Vagina (tissue), 2 donors: Measurements from ENCODE around the gene GPR161. TPM values are rescaled to one million over a fixed set of nuclear protein-coding genes. Genes with fewer than 3 reads are reported as not detected.
"Not testable (repeated sequence)": the region's sequence is repeated elsewhere in the genome, so short reads cannot be mapped to it uniquely, and the experiment has no call there.

Source experiments
- DNase-seq, 2 donors: peaks; one replicate each; pipeline ENCODE4 v3.0.0-alpha.2; 2017; ENCODE audit errors: extremely low spot score in 2 of 2
- H3K27ac ChIP-seq: fragments of 200-600 bp; sonication (generic); one replicate; pipeline ENCODE4 v1.5.1; 2019
- H3K27me3 ChIP-seq: fragments of 200-600 bp; sonication (generic); one replicate; pipeline ENCODE4 v1.5.1; 2019
- H3K36me3 ChIP-seq, 2 donors: fragments of 200-600 bp; sonication (generic); one replicate each; pipeline ENCODE4 v1.5.1; 2017 to 2019
- H3K4me1 ChIP-seq: fragments of 200-600 bp; sonication (generic); one replicate; pipeline ENCODE4 v1.5.1; 2019
- H3K4me3 ChIP-seq, 2 donors: fragments of 200-600 bp; sonication (generic); 1 replicate in 1 of 2; 2 replicates in 1 of 2; pipeline ENCODE4 v1.5.1; 2016 to 2019
- H3K9me3 ChIP-seq: fragments of 200-600 bp; sonication (generic); one replicate; pipeline ENCODE4 v1.5.1; 2019
- CTCF ChIP-seq, 3 experiments: fragments of 450-650 bp in 2 of 3; fragments of 200-600 bp in 1 of 3; sonication (generic) in 1 of 3; IDR thresholded peaks; one replicate each; pipeline ENCODE4 v1.5.1; 2017 to 2019; ENCODE audit warnings: antibody characterized with exemption in 3 of 3, mild to moderate bottlenecking in 2 of 3, moderate library complexity in 2 of 3
- POLR2A ChIP-seq, 2 donors: fragments of 450-650 bp; IDR thresholded peaks; one replicate each; pipeline ENCODE4 v1.6.1; 2017; ENCODE audit warnings: antibody characterized with exemption in 2 of 2, mild to moderate bottlenecking in 2 of 2, moderate library complexity in 2 of 2
- POLR2AphosphoS5 ChIP-seq, 2 donors: sonication (generic); formaldehyde crosslinking; IDR thresholded peaks; one replicate each; pipeline ENCODE4 v1.9.0; 2017; ENCODE audit warnings: antibody characterized with exemption in 2 of 2, mild to moderate bottlenecking in 2 of 2, low read depth in 1 of 2; ENCODE audit not compliant: insufficient read depth in 1 of 2
- intact Hi-C: fragments of 100-400 bp; cut with DNase I; formaldehyde crosslinking; loops from one replicate; pipeline ENCODE4 v1.15.1; 2023
- total RNA-seq: library from RNA; depleted of rRNA; stranded (reverse); fragments of >200 nt; gene quantifications from one replicate; pipeline ENCODE4 v1.2.3, GENCODE V29; 2016

Gene GPR161
- total RNA-seq, 1 donor from 2014 or later, result 15.7 TPM

DNA sequence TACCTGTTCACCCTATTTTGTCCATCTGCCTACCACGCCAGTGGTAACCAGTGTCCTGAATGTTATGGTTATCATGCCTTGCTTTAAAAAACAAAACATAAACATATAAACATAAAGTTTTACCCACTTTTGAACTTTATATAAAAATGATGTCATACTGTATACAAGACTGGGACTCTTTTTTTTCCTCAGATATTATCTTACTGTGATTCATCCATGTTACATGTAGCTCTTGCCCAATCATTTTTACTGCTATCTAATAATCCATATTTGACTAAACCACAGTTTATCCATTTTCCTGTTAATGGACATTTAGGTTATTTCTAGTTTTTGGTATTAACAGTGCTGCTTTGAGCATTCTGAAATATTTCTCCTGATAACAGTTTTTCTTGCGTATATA, 78.8 kb downstream of the GPR161 start:
- H3K4me1 ChIP-seq, result no peaks in the 10 kb centered on the region
- H3K27ac ChIP-seq, result no peak overlapping the region
- TF ChIP-seq CTCF (IDR thresholded peaks at IDR 0.05), result no peak
- no peak for TF ChIP-seq POLR2AphosphoS5 (IDR thresholded peaks at IDR 0.05; ENCODE audit: insufficient read depth in 1 of 2, low read depth in 1 of 2)
- TF ChIP-seq POLR2A (IDR thresholded peaks at IDR 0.05), result no peak
- H3K9me3 ChIP-seq, result no peaks in the 10 kb centered on the region
- no peak overlapping the region for H3K4me3 ChIP-seq
- H3K27me3 ChIP-seq, result no peaks in the 10 kb centered on the region
- DNase-seq, result no peak
- H3K36me3 ChIP-seq, result no peaks in the 10 kb centered on the region
- intact Hi-C loops, result no loop called here

DNA sequence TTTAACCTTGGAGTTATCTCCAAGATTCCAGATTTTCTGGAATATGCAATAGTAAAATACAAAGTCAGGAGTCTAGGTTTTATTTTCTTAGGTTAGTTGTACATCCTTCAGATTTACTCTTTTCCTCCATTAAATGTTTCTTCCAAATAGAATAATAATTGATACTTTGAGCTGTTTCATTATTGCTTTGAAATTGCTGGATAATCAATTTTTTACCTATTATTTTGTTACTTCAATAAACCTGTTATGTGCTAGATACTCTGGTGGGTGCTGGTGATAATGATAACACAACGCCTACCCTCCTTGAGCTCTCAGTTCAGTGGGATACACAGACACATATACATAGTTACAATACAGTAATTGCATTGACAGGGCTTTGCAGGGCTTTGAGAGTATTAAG, 79.4 kb downstream of the GPR161 start:
- no peak overlapping the region for H3K27ac ChIP-seq
- intact Hi-C loops, result no loop called here
- no peaks in the 10 kb centered on the region for H3K36me3 ChIP-seq
- H3K9me3 ChIP-seq, result no peaks in the 10 kb centered on the region
- DNase-seq, result no peak
- no peak for TF ChIP-seq POLR2A (IDR thresholded peaks at IDR 0.05)
- no peak for TF ChIP-seq POLR2AphosphoS5 (IDR thresholded peaks at IDR 0.05; ENCODE audit: insufficient read depth in 1 of 2, low read depth in 1 of 2)
- no peak for TF ChIP-seq CTCF (IDR thresholded peaks at IDR 0.05)
- no peaks in the 10 kb centered on the region for H3K27me3 ChIP-seq
- H3K4me3 ChIP-seq, result no peak overlapping the region
- H3K4me1 ChIP-seq, result no peaks in the 10 kb centered on the region

- DNase-seq, H3K4me3 ChIP-seq, H3K27ac ChIP-seq, H3K9me3 ChIP-seq, H3K4me1 ChIP-seq, H3K27me3 ChIP-seq, intact Hi-C loops, H3K36me3 ChIP-seq: not testable (repeated sequence)
Measured at GRCh38 chr1:168056152-168056551, 80.6 kb downstream of the GPR161 start.

- TF ChIP-seq CTCF (IDR thresholded peaks at IDR 0.05), result no peak
- TF ChIP-seq POLR2A (IDR thresholded peaks at IDR 0.05), result no peak
- TF ChIP-seq POLR2AphosphoS5 (IDR thresholded peaks at IDR 0.05; ENCODE audit: insufficient read depth in 1 of 2, low read depth in 1 of 2), result no peak
- Histone ChIP-seq H3K27ac (no peak overlapping the region), H3K36me3 (no peaks in the 10 kb centered on the region), H3K4me1 (peaks cover 4% of the 10 kb centered on the region), H3K9me3 (no peaks in the 10 kb centered on the region), H3K27me3 (no peaks in the 10 kb centered on the region), H3K4me3 (no peak overlapping the region)
- no peak for DNase-seq
- intact Hi-C loops, result no loop called here
Measured at GRCh38 chr1:168054117-168054516, 82.6 kb downstream of the GPR161 start.

GRCh38 chr1:168053681-168054080, 83.0 kb downstream of the GPR161 start:
- Histone ChIP-seq H3K9me3 (no peaks in the 10 kb centered on the region), H3K27ac (no peak overlapping the region), H3K36me3 (no peaks in the 10 kb centered on the region), H3K27me3 (no peaks in the 10 kb centered on the region), H3K4me1 (peaks cover 4% of the 10 kb centered on the region), H3K4me3 (no peak overlapping the region)
- no peak for DNase-seq
- intact Hi-C loops, result no loop called here
- TF ChIP-seq POLR2A (IDR thresholded peaks at IDR 0.05), result no peak
- TF ChIP-seq CTCF (IDR thresholded peaks at IDR 0.05), result no peak
- no peak for TF ChIP-seq POLR2AphosphoS5 (IDR thresholded peaks at IDR 0.05; ENCODE audit: insufficient read depth in 1 of 2, low read depth in 1 of 2)

GRCh38 chr1:168050880-168051279, 85.8 kb downstream of the GPR161 start:
- TF ChIP-seq POLR2A (IDR thresholded peaks at IDR 0.05) (no peak), POLR2AphosphoS5 (IDR thresholded peaks at IDR 0.05; ENCODE audit: insufficient read depth in 1 of 2, low read depth in 1 of 2) (no peak), CTCF (IDR thresholded peaks at IDR 0.05) (no peak)
- no peak overlapping the region for H3K4me3 ChIP-seq
- intact Hi-C loops, result no loop called here
- H3K27ac ChIP-seq, result no peak overlapping the region
- peaks cover 4% of the 10 kb centered on the region for H3K4me1 ChIP-seq
- H3K9me3 ChIP-seq, result no peaks in the 10 kb centered on the region
- H3K36me3 ChIP-seq, result no peaks in the 10 kb centered on the region
- no peak for DNase-seq
- no peaks in the 10 kb centered on the region for H3K27me3 ChIP-seq
